ENCODE data around the gene TMEM179B.
A peak's percentile ranks its signal among the peaks of the same experiment; 100 is the strongest.

The TMEM179B gene

DNA sequence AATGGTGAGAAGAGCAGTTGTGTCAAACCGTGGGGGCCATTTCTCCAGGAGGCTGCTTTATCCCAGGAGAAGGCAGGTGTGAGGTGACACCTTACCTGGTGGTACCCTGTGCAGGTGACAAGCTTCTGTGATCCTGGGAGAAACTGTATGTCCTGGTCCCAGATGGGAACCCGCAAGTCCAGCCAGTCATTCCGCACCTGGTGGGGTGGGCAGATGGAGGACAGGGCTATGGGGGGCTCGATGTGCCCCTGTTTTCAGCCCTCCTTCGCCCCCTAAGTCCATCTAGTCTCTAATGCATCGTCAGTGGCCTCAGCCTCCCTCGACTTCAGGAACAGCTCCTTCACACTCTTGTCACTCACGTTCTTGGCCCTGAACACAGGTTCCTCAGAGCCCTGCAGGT lies 48.1 kb downstream of the TMEM179B start:
- DNase-seq: no peak

DNA sequence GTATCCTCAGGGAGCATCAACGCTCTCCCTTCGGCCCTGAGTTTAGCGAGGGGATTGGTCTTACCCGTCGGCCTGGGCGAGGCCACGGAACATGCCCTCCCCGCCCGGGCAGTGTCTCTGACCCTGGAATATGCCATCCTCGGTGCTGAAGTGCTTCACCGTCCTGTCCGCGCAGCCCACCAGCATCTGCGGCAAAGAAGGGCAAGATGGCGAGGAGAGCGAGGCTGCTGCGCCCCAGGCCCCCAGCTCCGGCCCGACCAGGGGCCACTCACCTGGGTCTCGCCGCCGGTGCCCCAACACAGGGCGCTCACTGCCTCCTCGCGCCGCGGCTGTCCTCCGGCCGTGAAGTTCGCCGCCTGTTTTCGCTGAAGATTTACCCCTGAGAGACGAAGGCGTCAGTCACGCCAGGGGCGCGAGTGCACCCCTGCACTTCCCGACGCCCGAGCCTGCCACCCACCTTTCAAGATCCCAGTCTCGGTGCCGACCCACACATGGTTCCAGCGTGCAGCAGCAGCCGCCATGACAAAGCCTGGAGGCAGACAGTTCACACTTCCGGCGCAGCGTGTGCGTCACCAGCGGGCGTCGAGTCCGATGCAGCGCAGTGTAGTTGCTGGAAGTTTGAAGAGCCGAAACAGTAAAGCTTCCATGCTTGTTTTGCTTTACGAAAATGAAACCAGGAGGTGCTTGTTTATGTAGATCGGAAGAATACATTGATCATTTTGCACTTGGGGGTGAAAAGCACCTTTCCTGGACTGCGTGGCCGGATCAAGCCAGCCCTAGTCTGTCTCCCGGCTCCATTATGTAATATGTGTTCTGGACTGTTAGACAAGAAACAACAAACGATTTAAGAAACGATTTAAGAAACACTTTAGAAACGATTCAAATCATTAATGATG lies 52.1 kb downstream of the TMEM179B start, which contains the start of gene WDR74:
Gene WDR74 (minus strand): TSS at position 541 of the 896 bp plus-strand sequence. CDS start 20 bp downstream, at position 521.
- DNase-seq: peak; percentile 98
